Stimulated activated CD4-positive, alpha-beta T cell treated with anti-CD3 and anti-CD28 coated beads, Interleukin-2, amount 100 ng/mL, for 4 hours (primary cell): ENCODE results near the gene ELMO2.

ENCODE experiments used
- DNase-seq: peaks from one replicate; pipeline ENCODE4 v3.0.0-alpha.2; 2020; ENCODE audit warnings: low read depth

ELMO2 gene

DNA sequence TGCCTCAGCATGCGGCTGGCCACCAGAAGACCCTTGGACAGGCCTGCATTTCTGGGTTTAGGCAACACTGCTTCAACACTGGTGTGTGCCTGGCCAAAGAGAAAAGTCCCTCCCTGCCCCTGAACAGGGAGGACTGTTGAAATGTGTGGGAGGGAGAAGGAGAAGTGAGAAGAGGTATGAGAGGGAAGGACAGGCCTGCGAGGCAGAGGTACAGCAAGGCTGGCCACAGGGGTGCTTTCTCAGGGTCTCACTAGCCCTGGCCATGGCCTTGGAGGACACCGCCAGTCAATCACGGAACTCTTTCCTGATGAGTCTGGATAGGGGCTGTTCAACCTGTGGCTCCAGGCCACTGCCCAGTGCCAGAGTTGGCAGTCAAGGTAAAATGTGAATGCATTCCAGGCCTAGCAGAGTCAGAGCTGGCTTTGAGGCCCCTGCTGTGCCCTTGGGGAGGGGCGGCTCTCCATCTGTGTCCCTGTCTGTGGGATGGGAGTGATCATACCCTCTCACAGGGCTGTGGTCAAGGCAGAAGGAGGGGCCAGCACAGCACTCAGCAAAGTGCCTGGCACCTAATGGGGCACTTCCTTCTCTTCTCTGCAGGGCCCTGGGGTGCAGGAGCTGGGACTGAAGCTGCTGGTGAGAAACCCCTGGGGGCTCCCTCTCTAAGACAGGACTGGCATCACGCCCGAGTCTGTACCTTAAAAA is 54.9 kb downstream of the ELMO2 start:
- no peak for DNase-seq

DNA sequence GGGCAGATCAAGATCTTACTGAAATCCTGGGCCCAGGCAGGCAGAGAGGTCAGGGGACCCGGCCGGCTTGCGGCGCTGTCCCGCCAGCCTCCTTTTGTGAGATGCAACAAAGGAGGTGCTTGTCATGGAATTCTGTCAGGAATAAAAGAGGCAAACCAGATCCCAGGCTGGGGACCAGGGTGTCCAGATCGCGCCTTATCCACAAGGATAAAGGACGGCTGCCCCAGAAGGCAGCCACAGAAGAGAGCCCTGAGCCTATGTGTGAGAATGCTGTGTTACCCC is 55.5 kb downstream of the ELMO2 start:
- no peak for DNase-seq

DNA sequence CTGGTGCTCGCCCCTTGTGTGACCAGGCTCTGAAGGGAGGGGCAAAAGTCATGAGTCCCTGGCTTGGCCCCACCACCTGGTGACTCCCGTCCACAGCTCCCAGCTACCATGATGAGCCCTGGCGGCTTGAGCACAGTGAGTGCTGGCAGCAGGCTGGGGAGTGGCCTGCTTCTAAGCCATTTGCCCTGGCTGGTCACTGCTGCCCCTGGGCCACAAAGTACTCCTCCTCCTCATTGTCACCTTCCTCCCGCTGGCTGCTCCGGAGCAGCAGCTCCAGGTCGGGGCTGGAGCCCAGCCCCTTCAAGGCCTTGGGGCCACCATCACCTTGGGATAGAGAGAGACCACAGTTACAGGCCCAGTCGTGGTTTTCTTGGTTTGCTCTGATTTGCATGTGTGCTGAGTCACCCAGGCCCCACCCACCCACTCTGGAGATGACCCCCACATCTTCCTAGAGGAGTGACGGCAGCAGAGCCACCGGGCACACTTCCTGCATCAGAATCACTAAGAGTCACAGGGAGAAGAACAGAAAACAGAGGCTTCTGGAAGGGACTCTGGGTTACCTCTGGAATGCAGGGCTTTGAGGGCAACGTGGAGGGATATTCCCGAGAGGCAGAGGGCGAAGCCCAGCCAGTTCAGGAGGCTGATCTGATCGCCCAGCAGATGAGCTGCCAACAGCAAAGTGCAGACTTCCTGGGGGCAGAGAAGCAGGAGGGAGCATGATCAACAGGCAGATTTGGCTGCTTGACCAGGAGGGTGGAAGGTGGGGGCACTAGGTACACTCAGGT is 56.0 kb downstream of the ELMO2 start:
- no peak for DNase-seq

DNA sequence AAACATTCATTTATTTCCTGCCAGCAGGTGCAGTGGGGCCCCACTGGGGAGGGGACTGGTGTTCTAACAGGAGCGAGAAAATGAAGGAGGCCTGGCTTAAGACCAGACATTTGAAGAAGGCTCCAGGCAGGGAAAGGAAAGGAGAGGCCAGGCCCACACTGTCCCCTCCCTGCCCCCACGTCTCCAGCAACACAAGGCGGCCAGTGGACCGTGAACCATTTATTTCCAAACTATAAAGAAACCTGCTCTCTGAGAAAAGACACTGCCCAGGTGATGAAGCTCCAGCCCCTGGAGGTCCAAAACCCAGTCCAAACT is 56.7 kb downstream of the ELMO2 start:
- DNase-seq = no peak

DNA sequence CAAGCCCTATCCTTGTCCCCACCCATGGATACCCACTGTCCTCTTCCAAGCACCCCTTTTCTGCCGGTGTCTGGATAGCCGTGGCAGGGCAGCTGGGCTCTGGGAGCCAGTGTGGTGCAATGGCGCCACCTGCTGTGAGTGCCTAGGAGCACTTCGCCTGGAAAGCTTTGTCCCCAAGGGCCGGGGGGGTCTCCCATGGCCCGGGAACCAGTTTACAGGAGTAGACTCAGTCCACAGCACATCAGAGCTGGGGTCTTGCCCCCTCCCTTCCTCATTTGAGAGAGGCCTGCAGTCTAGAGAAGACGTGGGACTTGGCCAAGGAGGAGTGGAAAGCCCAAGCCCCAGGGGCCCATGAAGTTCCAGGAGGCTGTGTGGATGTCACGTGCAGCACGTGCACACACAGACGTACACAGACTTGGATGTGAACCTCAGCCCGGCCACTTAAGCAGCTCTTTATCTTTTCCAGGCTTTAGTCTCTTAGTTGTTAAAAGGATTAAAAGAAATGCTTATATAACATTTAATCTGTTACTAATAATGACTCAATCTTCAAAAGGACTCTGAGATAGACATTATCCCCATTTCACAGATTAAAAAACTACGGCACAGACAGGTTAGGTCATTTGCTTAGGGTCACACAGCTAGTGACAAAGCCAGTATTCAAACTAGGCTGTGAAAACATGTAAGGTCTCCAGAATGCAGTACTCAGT is 57.2 kb downstream of the ELMO2 start:
- DNase-seq = no peak

DNA sequence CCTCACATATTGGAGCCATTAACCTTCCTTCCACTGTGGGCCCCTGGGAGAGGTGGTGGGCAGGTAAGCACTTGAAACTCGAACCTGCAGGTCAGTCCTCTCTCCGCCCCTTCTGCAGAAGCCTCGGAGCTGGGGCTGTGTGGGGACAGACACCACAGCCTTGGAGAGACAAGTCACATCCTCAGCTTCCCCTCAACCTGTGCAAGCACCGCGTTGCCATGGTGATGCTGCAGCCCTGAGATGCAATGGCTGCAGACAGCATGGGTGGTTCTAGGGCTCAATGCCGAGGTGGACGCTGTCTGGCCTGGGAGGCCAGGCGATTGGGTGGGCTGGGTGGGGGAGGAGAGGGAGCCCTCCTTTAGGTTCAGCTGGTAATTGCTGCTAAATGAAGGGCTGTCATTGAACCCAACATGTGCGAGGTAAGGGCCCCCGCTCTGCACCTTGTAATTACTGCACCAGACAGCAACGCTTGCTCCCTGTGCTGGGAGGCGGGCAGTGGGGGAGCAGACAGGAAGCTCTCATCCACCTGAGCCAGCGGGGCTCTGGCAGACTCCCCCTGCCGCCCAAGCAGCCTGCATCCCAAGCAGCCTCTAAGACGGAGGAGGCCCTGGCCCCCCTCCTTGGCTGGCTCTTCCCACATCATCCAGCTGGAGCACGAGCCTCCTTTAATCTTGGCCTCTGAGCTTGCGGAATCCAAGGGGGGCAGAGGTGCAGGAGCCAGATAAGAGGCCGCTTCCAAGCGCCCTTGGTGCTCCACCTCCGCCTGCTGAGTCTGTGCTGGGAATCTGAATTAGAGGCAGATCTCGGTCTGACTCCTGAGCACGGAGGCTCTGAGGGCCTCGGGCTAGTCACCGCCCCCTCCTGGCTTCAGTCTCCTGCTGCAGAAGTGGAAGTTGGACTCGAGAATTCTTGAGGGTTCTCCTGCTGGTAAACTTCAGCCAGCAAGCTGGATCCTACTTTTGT is 58.3 kb downstream of the ELMO2 start:
- DNase-seq = no peak

DNA sequence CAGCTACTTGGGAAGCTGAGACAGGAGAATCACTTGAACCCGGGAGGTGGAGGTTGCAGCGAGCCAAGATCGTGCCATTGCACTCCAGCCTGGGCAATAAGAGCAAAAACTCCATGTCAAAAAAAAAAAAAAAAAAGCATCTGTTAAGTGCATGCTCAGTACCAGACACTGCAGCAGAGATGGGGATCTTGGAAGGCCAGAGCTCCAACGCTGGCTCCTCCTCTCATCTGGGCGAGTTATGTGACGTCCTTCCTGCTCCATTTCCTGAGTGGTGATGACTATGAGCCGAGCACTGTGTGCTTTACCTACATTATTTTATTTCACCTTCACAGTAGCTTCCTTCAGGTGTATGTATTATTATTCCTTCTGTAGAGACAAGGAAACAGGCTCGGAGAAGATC is 59.6 kb downstream of the ELMO2 start:
- no peak for DNase-seq

DNA sequence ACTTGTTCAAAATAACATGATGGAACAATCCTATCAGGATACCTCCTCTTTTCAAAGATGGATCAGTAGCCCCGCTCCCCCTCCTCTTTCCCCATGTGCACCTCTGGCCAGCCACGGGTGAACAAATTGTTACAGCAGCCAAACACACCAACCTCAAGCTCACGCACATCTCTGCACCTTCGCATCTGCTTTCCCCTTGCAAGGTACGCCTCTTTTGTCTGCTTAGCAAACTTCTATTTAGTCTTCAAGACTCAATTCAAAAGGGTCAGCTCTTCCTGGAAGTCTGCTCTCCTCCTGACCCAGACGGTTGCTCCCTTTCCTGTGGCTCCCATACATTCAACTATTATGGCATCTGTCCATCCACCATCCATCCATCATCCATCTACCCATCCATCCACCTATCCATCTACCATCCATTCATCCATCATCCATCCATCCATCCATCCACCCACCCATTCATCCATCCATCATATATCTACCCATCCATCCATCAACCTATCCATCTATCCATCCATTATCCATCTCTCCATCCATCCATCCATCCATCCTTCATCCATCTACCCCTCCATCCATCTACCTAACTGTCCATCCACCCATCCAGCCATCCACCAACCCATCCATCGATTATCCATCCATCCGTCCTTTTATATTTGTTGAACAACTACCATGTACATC is 61.8 kb downstream of the ELMO2 start:
- no peak for DNase-seq

DNA sequence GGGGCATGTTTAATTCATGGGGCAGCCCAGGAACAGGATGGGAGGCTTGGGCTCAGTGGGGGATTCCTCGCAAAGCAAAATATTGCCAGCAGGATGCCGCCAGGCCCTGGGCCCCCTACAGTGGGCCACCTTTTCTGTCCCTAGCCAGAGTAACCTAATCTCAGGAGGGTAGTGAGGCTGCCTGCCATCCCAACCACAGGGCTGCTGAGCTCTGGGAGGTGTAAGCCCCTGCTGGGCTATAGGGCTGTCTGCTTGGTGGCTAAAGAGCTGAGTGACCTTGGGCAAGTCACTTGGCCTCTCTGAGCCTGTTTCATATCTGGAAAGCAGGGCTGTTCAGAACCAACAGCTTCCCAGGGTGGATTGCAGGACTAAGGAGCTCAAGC is 62.4 kb downstream of the ELMO2 start:
- DNase-seq = no peak

DNA sequence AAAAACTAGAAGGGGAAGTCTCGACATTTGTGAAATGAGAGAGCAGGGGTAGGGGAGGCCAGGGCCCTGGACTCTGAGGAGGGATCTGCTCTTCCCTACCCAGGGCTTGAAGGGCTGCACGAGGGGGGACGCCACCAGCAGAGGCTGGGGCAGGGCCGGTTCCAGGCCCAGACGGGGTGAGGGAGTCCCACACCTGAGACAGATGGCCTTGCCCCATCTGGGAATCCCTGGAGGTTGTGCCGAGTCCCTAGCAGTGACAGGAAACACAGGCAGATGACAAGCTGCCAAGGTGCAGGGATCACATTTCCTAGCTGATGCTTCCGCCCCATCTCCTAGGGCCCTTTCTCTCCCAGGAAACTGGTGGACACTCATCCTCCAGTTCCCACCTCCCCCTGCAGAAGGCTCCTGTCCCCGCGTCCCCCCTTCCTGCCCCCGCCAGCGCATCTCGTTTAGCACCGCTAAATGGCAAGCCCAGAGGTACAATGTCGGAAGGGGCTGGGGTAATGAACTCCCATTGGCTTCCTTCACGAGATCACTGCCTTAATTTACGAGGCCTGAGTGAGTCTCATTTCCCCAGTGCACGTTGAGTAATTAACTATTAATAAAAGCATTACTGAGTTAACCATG is 63.0 kb downstream of the ELMO2 start:
- DNase-seq = no peak

DNA sequence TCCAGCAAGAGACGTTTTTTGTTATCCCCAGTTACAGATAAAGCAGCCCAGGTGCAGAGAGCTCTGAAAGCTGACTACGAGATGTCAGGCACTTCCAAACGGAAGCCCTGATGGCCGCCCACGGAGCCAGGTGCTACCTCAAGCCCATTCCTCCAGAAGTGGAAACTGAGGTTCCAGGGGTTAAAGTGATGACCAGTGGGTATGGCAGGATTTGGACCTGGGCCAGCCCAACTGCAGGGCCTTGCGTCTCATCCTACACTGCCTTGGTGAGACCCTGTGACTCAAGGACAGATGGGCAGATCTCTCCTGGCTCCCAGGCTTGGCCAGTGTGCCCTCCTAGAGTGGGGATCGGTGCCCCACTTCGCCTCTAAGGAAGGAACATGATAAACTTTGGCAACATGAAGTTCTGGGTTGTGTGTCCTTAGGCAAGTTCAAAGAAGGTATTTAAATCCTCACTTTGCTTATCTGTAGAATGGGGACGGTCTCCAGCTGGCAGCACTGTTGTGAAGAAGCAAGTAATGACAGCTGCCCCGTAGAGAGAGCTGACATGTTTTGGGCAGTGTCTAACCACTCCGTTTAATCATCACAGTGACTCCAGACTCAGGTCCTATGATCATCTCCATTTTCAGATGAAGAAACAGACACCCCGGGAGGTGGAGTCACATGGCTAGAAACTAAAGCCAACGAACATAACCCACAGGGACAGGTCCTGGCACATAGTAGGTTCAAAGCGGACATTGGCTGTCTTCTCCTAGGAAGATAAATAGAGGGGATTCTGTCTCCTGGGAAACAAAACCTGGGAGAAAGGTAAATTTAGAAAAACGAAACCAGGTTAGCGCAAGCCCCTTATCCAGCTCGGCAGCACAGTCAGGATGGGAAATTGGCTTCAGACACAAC is 63.7 kb downstream of the ELMO2 start:
- no peak for DNase-seq

DNA sequence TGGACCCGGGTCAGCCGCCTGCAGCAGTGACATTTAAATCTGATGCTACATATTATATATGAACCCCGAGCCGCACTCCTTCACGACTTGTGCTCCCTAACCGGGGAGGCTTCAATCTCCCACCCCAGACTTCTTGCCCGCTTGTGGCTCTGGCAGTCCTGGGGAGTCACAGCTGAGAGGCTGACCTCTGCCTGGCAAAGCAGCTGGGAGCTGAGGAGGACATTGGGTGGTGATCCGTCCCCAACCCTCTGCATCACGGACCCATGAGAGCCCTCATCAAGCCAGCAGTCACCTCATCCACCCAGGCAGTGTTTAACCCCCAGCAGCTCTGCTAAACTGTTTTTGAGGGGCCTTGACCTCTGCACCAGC is 64.4 kb downstream of the ELMO2 start:
- no peak for DNase-seq

DNA sequence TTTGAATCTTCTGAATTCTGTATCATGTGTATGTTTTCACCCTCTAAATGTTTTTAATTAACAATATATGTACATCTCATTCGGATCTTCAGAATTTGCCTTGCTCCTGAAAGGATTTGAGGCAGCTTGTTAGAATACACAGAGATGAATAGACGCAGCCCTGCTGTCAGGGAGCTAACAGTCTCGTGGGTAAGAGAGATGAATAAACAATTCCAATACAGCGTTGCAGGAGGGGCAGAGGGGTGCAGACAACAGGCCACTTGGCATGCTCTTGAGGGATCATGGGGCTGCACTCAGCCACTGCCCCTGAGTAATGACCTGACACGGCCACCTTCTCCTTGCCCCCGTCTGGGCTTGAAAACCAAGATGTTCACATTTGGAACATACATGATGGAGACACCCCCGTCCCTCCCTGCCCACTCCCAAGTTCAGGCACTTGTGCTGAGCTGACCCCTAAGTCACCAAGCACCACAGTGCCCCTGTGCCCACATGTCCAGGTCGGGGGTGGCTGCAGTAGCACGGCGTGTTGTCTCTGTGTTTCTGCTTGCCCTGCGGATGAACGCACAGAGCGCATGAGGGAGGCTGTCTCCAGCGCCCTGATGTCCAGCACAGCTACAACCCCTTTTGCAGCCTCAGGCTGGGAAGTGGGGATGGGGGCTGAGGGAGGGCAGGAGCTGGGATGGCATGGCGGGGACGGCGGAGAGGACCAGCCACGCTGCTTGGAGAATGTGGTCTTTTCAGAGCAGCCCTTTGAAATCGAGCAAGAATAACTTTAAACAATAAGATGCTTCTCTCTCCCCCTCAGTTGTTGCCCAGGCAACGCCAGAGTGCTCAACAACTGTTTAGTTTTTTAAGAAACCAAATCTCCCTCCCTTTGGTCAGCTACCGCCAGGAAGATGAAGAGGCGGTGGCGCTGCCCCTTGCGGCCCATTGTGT is 65.1 kb downstream of the ELMO2 start:
- no peak for DNase-seq

DNA sequence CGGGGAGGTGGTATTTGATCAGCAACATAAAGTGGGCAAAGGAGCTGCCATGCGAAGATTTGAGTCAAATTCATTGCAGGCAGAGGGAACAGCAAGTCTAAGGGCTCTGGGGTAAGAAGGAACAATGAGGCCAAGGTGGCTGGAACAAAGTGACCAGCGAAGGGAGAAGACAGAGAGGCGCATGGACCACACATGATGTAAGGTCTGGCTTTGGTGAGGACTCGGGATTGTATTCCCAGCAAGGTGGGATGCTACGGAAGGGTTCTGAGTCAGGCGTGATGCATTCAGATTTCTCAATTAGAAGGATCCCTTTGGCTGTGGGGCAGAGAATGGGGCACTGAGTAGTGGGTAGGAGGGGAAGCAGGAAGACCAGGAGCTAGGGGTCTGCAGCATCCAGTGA is 67.4 kb downstream of the ELMO2 start:
- no peak for DNase-seq

DNA sequence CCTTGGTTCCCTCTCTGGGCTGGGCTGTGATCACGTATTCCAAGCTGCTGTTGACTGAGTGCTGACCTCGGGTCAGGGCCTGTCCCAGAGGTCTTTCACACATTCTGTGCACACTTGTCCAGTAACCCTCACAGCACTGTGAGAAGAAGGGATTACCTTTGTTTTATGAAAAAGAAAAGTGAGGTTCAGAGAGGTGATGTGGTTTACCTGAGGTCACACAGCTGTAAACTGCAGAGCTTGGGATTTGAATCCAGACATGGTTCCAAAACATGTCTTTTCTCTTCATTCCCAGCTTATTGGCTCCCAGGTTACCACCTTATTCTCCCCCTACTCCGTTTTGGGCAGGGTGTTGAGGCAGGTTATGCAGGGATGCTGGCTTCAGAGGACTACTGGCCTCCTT is 69.7 kb downstream of the ELMO2 start:
- DNase-seq = no peak

DNA sequence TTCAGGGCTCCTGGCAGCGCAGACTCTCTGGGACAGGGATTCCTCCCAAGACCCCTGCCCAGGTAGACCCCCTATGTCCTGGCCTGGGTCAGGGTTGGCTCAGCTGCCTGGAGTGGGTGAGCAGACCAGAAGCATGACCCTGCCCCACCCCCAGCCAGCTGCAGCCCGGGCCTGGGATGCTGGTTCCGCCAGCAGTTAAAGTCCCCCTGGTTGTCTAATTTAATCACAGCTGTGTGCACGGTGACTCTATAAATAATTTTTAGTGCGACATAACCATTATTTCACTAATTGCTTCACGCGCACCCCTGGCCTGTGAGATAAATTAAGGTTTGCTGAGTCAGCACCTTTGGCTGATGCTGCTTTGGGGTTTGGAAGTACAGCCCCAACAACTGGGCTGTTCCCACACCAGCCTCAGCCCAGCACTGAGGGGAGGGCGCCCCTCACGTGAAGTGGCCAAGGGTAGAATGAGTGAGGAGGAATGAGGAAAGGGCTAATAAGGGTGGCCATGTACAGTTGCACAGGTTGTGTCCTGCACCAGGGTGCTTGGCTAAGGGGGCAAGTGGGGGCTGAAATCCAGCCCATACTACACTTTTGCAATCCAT is 72.0 kb downstream of the ELMO2 start:
- DNase-seq = no peak

DNA sequence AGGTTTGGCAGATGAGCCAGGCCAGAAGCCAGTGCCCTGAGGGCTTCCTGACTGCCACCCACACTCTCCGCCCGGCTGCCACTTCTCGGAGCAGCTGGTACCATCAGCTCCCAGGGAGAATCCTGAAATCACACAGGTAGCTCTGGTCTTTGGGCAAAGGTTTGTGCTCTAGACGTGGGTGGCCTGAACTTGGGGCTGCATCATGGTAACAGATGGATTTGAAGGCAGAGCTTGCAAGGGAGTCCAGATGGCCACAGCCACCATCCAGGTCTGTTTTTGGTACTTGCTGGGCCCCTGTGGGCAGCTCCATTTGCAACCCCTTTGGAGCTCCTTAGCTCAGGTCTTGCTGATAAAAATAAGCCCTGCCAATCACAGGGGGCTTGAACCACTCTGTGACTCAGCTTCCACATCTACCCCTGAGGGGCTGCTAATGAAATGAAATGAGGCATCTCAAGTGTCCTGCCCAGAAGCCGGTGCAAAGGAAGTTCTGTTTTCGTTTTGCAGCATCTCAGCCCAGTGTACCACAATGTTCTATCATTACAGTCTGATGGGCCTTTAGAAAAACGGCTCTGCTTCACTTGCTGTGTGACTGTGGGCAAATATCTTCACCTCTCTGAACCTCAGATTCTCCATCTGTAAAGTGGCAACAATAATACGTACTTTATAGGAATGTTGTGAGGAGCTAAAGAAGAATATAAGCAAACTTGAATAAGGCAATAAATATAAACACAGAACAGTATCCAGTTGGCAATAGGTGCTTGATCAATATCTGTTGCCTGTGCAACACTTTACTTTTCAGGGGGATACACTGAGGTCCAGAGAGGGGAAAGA is 73.0 kb downstream of the ELMO2 start:
- DNase-seq = no peak
